ENCODE measurements around the gene NACAD.

DNA sequence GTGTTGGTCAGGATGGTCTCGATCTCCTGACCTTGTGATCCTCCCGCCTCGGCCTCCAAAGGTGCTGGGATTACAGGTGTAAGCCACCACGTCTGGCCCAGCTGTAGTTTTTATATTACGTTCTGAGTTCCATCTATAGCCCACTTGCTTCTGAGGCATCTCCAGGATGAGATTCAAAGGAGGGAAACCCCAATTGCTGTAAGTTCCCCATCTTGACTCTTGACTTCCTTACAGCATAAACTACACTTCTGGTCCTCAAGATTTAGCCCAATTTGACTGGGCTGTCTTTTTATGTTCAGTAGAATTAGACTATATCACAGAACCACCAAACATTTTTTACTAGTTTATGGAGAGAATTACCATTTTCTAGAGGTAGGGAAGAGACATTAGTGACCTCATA lies 44.4 kb downstream of the NACAD start:
- TF ChIP-seq, protein P1, sequence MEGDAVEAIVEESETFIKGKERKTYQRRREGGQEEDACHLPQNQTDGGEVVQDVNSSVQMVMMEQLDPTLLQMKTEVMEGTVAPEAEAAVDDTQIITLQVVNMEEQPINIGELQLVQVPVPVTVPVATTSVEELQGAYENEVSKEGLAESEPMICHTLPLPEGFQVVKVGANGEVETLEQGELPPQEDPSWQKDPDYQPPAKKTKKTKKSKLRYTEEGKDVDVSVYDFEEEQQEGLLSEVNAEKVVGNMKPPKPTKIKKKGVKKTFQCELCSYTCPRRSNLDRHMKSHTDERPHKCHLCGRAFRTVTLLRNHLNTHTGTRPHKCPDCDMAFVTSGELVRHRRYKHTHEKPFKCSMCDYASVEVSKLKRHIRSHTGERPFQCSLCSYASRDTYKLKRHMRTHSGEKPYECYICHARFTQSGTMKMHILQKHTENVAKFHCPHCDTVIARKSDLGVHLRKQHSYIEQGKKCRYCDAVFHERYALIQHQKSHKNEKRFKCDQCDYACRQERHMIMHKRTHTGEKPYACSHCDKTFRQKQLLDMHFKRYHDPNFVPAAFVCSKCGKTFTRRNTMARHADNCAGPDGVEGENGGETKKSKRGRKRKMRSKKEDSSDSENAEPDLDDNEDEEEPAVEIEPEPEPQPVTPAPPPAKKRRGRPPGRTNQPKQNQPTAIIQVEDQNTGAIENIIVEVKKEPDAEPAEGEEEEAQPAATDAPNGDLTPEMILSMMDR (IDR thresholded peaks at IDR 0.05), result no peak
- TF ChIP-seq ZNF317 (CRISPR knock-in tag; IDR thresholded peaks at IDR 0.05; ENCODE audit: borderline replicate concordance, low read depth), result no peak
- TF ChIP-seq IRF2 (CRISPR knock-in tag; IDR thresholded peaks at IDR 0.05; ENCODE audit: borderline replicate concordance, low read depth), result no peak
- TF ChIP-seq, protein P2, sequence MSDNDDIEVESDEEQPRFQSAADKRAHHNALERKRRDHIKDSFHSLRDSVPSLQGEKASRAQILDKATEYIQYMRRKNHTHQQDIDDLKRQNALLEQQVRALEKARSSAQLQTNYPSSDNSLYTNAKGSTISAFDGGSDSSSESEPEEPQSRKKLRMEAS (CRISPR knock-in tag; IDR thresholded peaks at IDR 0.05), result no peak
- TF ChIP-seq ZNF121 (CRISPR knock-in tag; IDR thresholded peaks at IDR 0.05), result no peak
- TF ChIP-seq NR3C1 (CRISPR knock-in tag; conservative IDR thresholded peaks at IDR 0.05; ENCODE audit: low read depth), result no peak
- TF ChIP-seq, protein P3, sequence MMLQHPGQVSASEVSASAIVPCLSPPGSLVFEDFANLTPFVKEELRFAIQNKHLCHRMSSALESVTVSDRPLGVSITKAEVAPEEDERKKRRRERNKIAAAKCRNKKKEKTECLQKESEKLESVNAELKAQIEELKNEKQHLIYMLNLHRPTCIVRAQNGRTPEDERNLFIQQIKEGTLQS (CRISPR knock-in tag; conservative IDR thresholded peaks at IDR 0.05), result no peak
- TF ChIP-seq, protein P4, sequence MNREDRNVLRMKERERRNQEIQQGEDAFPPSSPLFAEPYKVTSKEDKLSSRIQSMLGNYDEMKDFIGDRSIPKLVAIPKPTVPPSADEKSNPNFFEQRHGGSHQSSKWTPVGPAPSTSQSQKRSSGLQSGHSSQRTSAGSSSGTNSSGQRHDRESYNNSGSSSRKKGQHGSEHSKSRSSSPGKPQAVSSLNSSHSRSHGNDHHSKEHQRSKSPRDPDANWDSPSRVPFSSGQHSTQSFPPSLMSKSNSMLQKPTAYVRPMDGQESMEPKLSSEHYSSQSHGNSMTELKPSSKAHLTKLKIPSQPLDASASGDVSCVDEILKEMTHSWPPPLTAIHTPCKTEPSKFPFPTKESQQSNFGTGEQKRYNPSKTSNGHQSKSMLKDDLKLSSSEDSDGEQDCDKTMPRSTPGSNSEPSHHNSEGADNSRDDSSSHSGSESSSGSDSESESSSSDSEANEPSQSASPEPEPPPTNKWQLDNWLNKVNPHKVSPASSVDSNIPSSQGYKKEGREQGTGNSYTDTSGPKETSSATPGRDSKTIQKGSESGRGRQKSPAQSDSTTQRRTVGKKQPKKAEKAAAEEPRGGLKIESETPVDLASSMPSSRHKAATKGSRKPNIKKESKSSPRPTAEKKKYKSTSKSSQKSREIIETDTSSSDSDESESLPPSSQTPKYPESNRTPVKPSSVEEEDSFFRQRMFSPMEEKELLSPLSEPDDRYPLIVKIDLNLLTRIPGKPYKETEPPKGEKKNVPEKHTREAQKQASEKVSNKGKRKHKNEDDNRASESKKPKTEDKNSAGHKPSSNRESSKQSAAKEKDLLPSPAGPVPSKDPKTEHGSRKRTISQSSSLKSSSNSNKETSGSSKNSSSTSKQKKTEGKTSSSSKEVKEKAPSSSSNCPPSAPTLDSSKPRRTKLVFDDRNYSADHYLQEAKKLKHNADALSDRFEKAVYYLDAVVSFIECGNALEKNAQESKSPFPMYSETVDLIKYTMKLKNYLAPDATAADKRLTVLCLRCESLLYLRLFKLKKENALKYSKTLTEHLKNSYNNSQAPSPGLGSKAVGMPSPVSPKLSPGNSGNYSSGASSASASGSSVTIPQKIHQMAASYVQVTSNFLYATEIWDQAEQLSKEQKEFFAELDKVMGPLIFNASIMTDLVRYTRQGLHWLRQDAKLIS (CRISPR knock-in tag; IDR thresholded peaks at IDR 0.05; ENCODE audit: borderline replicate concordance), result no peak
- no peak for TF ChIP-seq CREB1 (CRISPR knock-in tag; IDR thresholded peaks at IDR 0.05)
- no peak for TF ChIP-seq NFE2L1 (CRISPR knock-in tag; IDR thresholded peaks at IDR 0.05)
- TF ChIP-seq HMGA2 (CRISPR knock-in tag; IDR thresholded peaks at IDR 0.05), result no peak
- TF ChIP-seq, protein P5, sequence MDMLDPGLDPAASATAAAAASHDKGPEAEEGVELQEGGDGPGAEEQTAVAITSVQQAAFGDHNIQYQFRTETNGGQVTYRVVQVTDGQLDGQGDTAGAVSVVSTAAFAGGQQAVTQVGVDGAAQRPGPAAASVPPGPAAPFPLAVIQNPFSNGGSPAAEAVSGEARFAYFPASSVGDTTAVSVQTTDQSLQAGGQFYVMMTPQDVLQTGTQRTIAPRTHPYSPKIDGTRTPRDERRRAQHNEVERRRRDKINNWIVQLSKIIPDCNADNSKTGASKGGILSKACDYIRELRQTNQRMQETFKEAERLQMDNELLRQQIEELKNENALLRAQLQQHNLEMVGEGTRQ (CRISPR knock-in tag; IDR thresholded peaks at IDR 0.05), result no peak
- TF ChIP-seq RORB (CRISPR knock-in tag; IDR thresholded peaks at IDR 0.05), result no peak
- no peak for TF ChIP-seq MYBL2 (CRISPR knock-in tag; IDR thresholded peaks at IDR 0.05)
